Astrocyte of the spinal cord (primary cell): ENCODE data around the gene CHKB.

Source experiments
- DNase-seq: peaks from one replicate; pipeline ENCODE4 v3.0.0; 2011; ENCODE audit warnings: low read depth, low spot score
- H3K4me3 ChIP-seq: 2 replicates; pipeline ENCODE4 v1.5.1; 2011; ENCODE audit warnings: low read depth, mild to moderate bottlenecking, low read length, moderate library complexity
- CTCF ChIP-seq: IDR thresholded peaks from 2 replicates; pipeline ENCODE4 v1.5.1; 2012; ENCODE audit warnings: low read depth, mild to moderate bottlenecking, low read length, inconsistent platforms
- in situ Hi-C: cut with HindIII; loops from 2 replicates; pipeline ENCODE4 v1.10.0; 2017; ENCODE audit warnings: low sequenced_read_pairs

The CHKB gene

GRCh38 chr22:50626314-50626849 lies 43.7 kb upstream of the CHKB start:
- H3K4me3 ChIP-seq: no peak overlapping the region
- in situ Hi-C loops: no loop called here
- no peak for TF ChIP-seq CTCF
- no peak for DNase-seq

- H3K4me3 ChIP-seq: no peak overlapping the region
- no peak for TF ChIP-seq CTCF
- in situ Hi-C loops: no loop called here
Observed at GRCh38 chr22:50625568-50626313, 43.1 kb upstream of the CHKB start.

GRCh38 chr22:50625131-50625567 lies 42.5 kb upstream of the CHKB start:
- in situ Hi-C loops: no loop called here
- H3K4me3 ChIP-seq: no peak overlapping the region
- TF ChIP-seq CTCF: no peak
- no peak for DNase-seq

More at GRCh38 chr22:50625568-50626313, 43.1 kb upstream of the CHKB start:
- no peak for DNase-seq

GRCh38 chr22:50624347-50625130 lies 41.9 kb upstream of the CHKB start:
- H3K4me3 ChIP-seq: no peak overlapping the region
- in situ Hi-C loops: no loop called here
- TF ChIP-seq CTCF: no peak

GRCh38 chr22:50622723-50623327 lies 40.2 kb upstream of the CHKB start:
- no peak for TF ChIP-seq CTCF
- in situ Hi-C loops: no loop called here
- H3K4me3 ChIP-seq: no peak overlapping the region
- DNase-seq: no peak

More at GRCh38 chr22:50624347-50625130, 41.9 kb upstream of the CHKB start:
- DNase-seq: no peak

- DNase-seq: no peak
- no peak overlapping the region for H3K4me3 ChIP-seq
- TF ChIP-seq CTCF: peak; percentile 29
- in situ Hi-C loops: no loop called here
Observed at GRCh38 chr22:50621948-50622722, 39.5 kb upstream of the CHKB start.
